Keratinocyte (primary cell): ENCODE data around the gene ARFGEF3. TPM values are rescaled to one million over a fixed set of nuclear protein-coding genes. Genes with fewer than 3 reads are reported as not detected.

Experiments
- DNase-seq: peaks from one replicate; pipeline ENCODE4 v3.0.0-alpha.2; 2011; ENCODE audit warnings: low read depth, missing footprints, low spot score
- FAIRE-seq: peaks from 2 replicates; lab custom pipeline; 2011; peaks lifted over from hg19 to GRCh38; lab: Jason Lieb, UNC
- H2AFZ ChIP-seq: 2 replicates; pipeline ENCODE4 v1.6.0; 2012; ENCODE audit warnings: low read length, control low read depth, inconsistent platforms; ENCODE audit not compliant: control insufficient read depth
- H3K27ac ChIP-seq: 2 replicates; pipeline ENCODE4 v1.5.1; 2011; ENCODE audit warnings: low read length; ENCODE audit not compliant: control insufficient read depth, insufficient read depth
- H3K27me3 ChIP-seq: 3 replicates; pipeline ENCODE4 v1.6.0; 2011; ENCODE audit warnings: low read length; ENCODE audit not compliant: control insufficient read depth, insufficient read depth; ENCODE audit errors: extremely low read depth
- H3K36me3 ChIP-seq, 2 experiments: 2 replicates in 1 of 2; 3 replicates in 1 of 2; pipeline ENCODE4 v1.5.1; 2011; ENCODE audit warnings: low read length in 2 of 2, mild to moderate bottlenecking in 1 of 2; ENCODE audit not compliant: control insufficient read depth in 2 of 2, insufficient read depth in 2 of 2; ENCODE audit errors: extremely low read depth in 1 of 2
- H3K4me1 ChIP-seq: 3 replicates; pipeline ENCODE4 v1.5.1; 2011; ENCODE audit warnings: low read length; ENCODE audit not compliant: control insufficient read depth, insufficient read depth; ENCODE audit errors: extremely low read depth
- H3K4me2 ChIP-seq: 3 replicates; pipeline ENCODE4 v1.6.0; 2011; ENCODE audit warnings: low read depth, low read length; ENCODE audit not compliant: control insufficient read depth, insufficient read depth; ENCODE audit errors: extremely low read depth
- H3K4me3 ChIP-seq, 3 experiments: fragments of 200-600 bp in 1 of 3; sonication (generic) in 1 of 3; 2 replicates in 2 of 3; 3 replicates in 1 of 3; pipeline ENCODE4 v1.5.1; 2011 to 2016; ENCODE audit warnings: low read length in 3 of 3, mild to moderate bottlenecking in 3 of 3, control low read depth in 2 of 3, inconsistent platforms in 1 of 3, low read depth in 1 of 3, mixed read lengths in 1 of 3, mixed run types in 1 of 3, moderate library complexity in 1 of 3; ENCODE audit not compliant: control insufficient read depth in 2 of 3, insufficient read depth in 2 of 3; ENCODE audit errors: extremely low read depth in 1 of 3
- H3K79me2 ChIP-seq: 2 replicates; pipeline ENCODE4 v1.6.0; 2012; ENCODE audit warnings: low read length; ENCODE audit not compliant: control insufficient read depth, insufficient read depth
- H3K9ac ChIP-seq: 3 replicates; pipeline ENCODE4 v1.6.0; 2011; ENCODE audit warnings: low read length; ENCODE audit not compliant: control insufficient read depth, insufficient read depth; ENCODE audit errors: extremely low read depth
- H3K9me1 ChIP-seq: 3 replicates; pipeline ENCODE4 v1.6.0; 2011; ENCODE audit warnings: low read length; ENCODE audit not compliant: control insufficient read depth, insufficient read depth; ENCODE audit errors: extremely low read depth
- H3K9me3 ChIP-seq: 2 replicates; pipeline ENCODE4 v1.5.1; 2012; ENCODE audit warnings: low read depth, low read length; ENCODE audit not compliant: control insufficient read depth
- H4K20me1 ChIP-seq: 3 replicates; pipeline ENCODE4 v1.6.0; 2011; ENCODE audit warnings: low read length; ENCODE audit not compliant: control insufficient read depth, insufficient read depth; ENCODE audit errors: extremely low read depth
- CTCF ChIP-seq, 3 experiments: IDR thresholded peaks in 1 of 3; conservative IDR thresholded peaks in 1 of 3; optimal IDR thresholded peaks in 1 of 3; 2 replicates in 2 of 3; 3 replicates in 1 of 3; pipeline versions ENCODE3 to v1.5.1; 2011; ENCODE audit warnings: low read length in 3 of 3, mild to moderate bottlenecking in 3 of 3, moderate library complexity in 2 of 3, control low read depth in 1 of 3, inconsistent platforms in 1 of 3; ENCODE audit not compliant: insufficient read depth in 2 of 3; ENCODE audit errors: extremely low read depth in 1 of 3
- EZH2 ChIP-seq: IDR thresholded peaks from one replicate; pipeline ENCODE4 v1.6.1; 2012; ENCODE audit warnings: inconsistent platforms, mild to moderate bottlenecking, low read length, moderate library complexity
- dilution Hi-C: fragments of 300-500 bp; cut with MboI; formaldehyde crosslinking; loops from one replicate; pipeline ENCODE4 v1.7.0; 2020; ENCODE audit warnings: low sequenced_read_pairs; ENCODE audit not compliant: extremely low pct_ligation_motif_present
- polyA plus RNA-seq, 5 experiments: library from polyadenylated mRNA; depleted of rRNA in 3 of 5; stranded (reverse) in 3 of 5; stranded (forward) in 1 of 5; unstranded in 1 of 5; fragments of >200 nt; gene quantifications; 1 replicate in 1 of 5; 2 replicates in 3 of 5; 3 replicates in 1 of 5; pipeline versions ENCODE4 v1.2.1 to v1.2.3, GENCODE V29; 2011 to 2012; ENCODE audit warnings: missing spikeins in 2 of 5, low read depth in 1 of 5, low replicate concordance in 1 of 5

The ARFGEF3 gene
- polyA plus RNA-seq, 1 donor (not counting 4 experiments of a cell fraction or from before 2014, with no cell fraction given), result 0.09 TPM

GRCh38 chr6:138196122-138196738 is 34.5 kb downstream of the ARFGEF3 start:
- Histone ChIP-seq H3K4me3 (no peak overlapping the region), H3K27ac (no peak overlapping the region), H3K4me1 (no peaks in the 10 kb centered on the region), H2AFZ (no peak overlapping the region), H3K79me2 (no peaks in the 10 kb centered on the region), H3K36me3 (no peaks in the 10 kb centered on the region), H3K4me2 (no peak overlapping the region), H3K9ac (no peak overlapping the region), H4K20me1 (no peaks in the 10 kb centered on the region), H3K27me3 (no peaks in the 10 kb centered on the region), H3K9me3 (no peaks in the 10 kb centered on the region), H3K9me1 (no peaks in the 10 kb centered on the region)
- no peak for TF ChIP-seq CTCF (optimal IDR thresholded peaks at IDR 0.05 in 1 of 3, IDR thresholded peaks at IDR 0.05 in 1 of 3, conservative IDR thresholded peaks at IDR 0.05 in 1 of 3; ENCODE audit: extremely low read depth in 1 of 3, insufficient read depth in 2 of 3, low read length in 3 of 3)
- TF ChIP-seq EZH2, result no peak
- DNase-seq (no peak), FAIRE-seq (peak; percentile 17)
- dilution Hi-C loops, result no loop called here

GRCh38 chr6:138197570-138197969 is 35.8 kb downstream of the ARFGEF3 start:
- TF ChIP-seq CTCF (optimal IDR thresholded peaks at IDR 0.05 in 1 of 3, IDR thresholded peaks at IDR 0.05 in 1 of 3, conservative IDR thresholded peaks at IDR 0.05 in 1 of 3; ENCODE audit: extremely low read depth in 1 of 3, insufficient read depth in 2 of 3, low read length in 3 of 3) (no peak), EZH2 (no peak)
- dilution Hi-C loops, result no loop called here
- no peaks in the 10 kb centered on the region for H3K79me2 ChIP-seq
- no peak overlapping the region for H3K4me2 ChIP-seq
- no peak overlapping the region for H2AFZ ChIP-seq
- H3K4me3 ChIP-seq, result no peak overlapping the region
- no peak overlapping the region for H3K27ac ChIP-seq
- FAIRE-seq (no peak), DNase-seq (no peak)
- H3K4me1 ChIP-seq, result no peaks in the 10 kb centered on the region
- no peaks in the 10 kb centered on the region for H3K36me3 ChIP-seq
- no peaks in the 10 kb centered on the region for H3K27me3 ChIP-seq
- H4K20me1 ChIP-seq, result no peaks in the 10 kb centered on the region
- no peak overlapping the region for H3K9ac ChIP-seq
- no peaks in the 10 kb centered on the region for H3K9me1 ChIP-seq
- H3K9me3 ChIP-seq, result no peaks in the 10 kb centered on the region
